Mammary epithelial cell (primary cell): ENCODE measurements around the gene UBR4.

Source experiments
- CTCF ChIP-seq, 2 donors: IDR thresholded peaks in 1 of 2; conservative IDR thresholded peaks in 1 of 2; 2 replicates each; pipeline ENCODE4 v1.5.1; 2011 to 2012; ENCODE audit warnings: inconsistent platforms in 2 of 2, low read length in 2 of 2, mild to moderate bottlenecking in 2 of 2, control low read depth in 1 of 2, low read depth in 1 of 2; ENCODE audit not compliant: insufficient read depth in 1 of 2; ENCODE audit errors: extremely low read depth in 1 of 2
- EZH2 ChIP-seq: IDR thresholded peaks from 2 replicates; pipeline ENCODE4 v1.6.1; 2012; ENCODE audit warnings: low read length, inconsistent platforms, borderline replicate concordance

- TF ChIP-seq CTCF (conservative IDR thresholded peaks at IDR 0.05 in 1 of 2, IDR thresholded peaks at IDR 0.05 in 1 of 2; ENCODE audit: extremely low read depth in 1 of 2, insufficient read depth in 1 of 2, low read depth in 1 of 2, low read length in 2 of 2), result no peak
- no peak for TF ChIP-seq EZH2
These were observed 552 bp downstream of the UBR4 start for GRCh38 chr1:19209439-19209989.
